Endothelial cell of umbilical vein (primary cell): ENCODE measurements around the gene CCDC167. TPM values are rescaled to one million over a fixed set of nuclear protein-coding genes. Genes with fewer than 3 reads are reported as not detected.

ENCODE experiments used
- BruUV-seq: library from RNA; stranded (reverse); fragments of 400-500 nt; replicated peaks from 2 replicates; lab custom pipeline; 2021; lab: Mats Ljungman, UMichigan
- CTCF ChIA-PET: fragments of 300-600, 350-600 bp; sonication (Branson Sonifier 250); formaldehyde crosslinking; loops from one replicate; lab custom pipeline; 2021; ENCODE audit warnings: antibody characterized with exemption, inconsistent platforms; lab: Charles Lee
- POLR2A ChIA-PET: fragments of 300-600, 350-600 bp; sonication (Branson Sonifier 250); formaldehyde crosslinking; loops from one replicate; lab custom pipeline; 2021; ENCODE audit warnings: antibody characterized with exemption, inconsistent platforms; lab: Charles Lee
- DNase-seq: peaks from one replicate; pipeline ENCODE4 v3.0.0-alpha.2; 2011; ENCODE audit warnings: low read depth, low spot score
- FAIRE-seq: peaks from 2 replicates; lab custom pipeline; 2011; peaks lifted over from hg19 to GRCh38; lab: Jason Lieb, UNC
- H2AFZ ChIP-seq: 2 replicates; pipeline ENCODE4 v1.6.0; 2012; ENCODE audit warnings: low read depth, low read length, control low read depth, inconsistent platforms
- H3K27ac ChIP-seq: 2 replicates; pipeline ENCODE4 v1.5.1; 2011; ENCODE audit warnings: low read depth, mild to moderate bottlenecking, control low read depth, low read length, moderate library complexity; ENCODE audit not compliant: insufficient read depth
- H3K27me3 ChIP-seq, 2 experiments: 2 replicates each; pipeline versions ENCODE4 v1.6.0 to v1.6.1; 2011; ENCODE audit warnings: low read length in 2 of 2, mixed read lengths in 1 of 2; ENCODE audit not compliant: control insufficient read depth in 2 of 2, insufficient read depth in 2 of 2
- H3K36me3 ChIP-seq, 2 experiments: 2 replicates in 1 of 2; 3 replicates in 1 of 2; pipeline ENCODE4 v1.5.1; 2011; ENCODE audit warnings: low read length in 2 of 2, mild to moderate bottlenecking in 1 of 2, moderate library complexity in 1 of 2; ENCODE audit not compliant: control insufficient read depth in 2 of 2, insufficient read depth in 2 of 2; ENCODE audit errors: extremely low read depth in 1 of 2
- H3K4me1 ChIP-seq: 3 replicates; pipeline ENCODE4 v1.5.1; 2011; ENCODE audit warnings: mild to moderate bottlenecking, low read length; ENCODE audit not compliant: control insufficient read depth, insufficient read depth; ENCODE audit errors: extremely low read depth
- H3K4me2 ChIP-seq: 2 replicates; pipeline ENCODE4 v1.6.1; 2011; ENCODE audit warnings: low read length, control low read depth, mixed read lengths; ENCODE audit not compliant: insufficient read depth
- H3K4me3 ChIP-seq, 3 experiments: fragments of 200-600 bp in 1 of 3; sonication (generic), shearing (Covaris generic) in 1 of 3; replicated peaks in 1 of 3; 2 replicates each; pipeline ENCODE4 v1.5.1; 2011 to 2016; ENCODE audit warnings: control low read depth in 3 of 3, low read length in 3 of 3, mild to moderate bottlenecking in 2 of 3, inconsistent platforms in 1 of 3, low read depth in 1 of 3, moderate library complexity in 1 of 3; ENCODE audit not compliant: insufficient read depth in 1 of 3
- H3K79me2 ChIP-seq: 2 replicates; pipeline ENCODE4 v1.6.0; 2012; ENCODE audit warnings: low read length, inconsistent platforms; ENCODE audit not compliant: control insufficient read depth, insufficient read depth
- H3K9ac ChIP-seq: replicated peaks from 2 replicates; pipeline ENCODE3; 2011; ENCODE audit warnings: low read length, control low read depth; ENCODE audit not compliant: insufficient read depth; ENCODE audit errors: extremely low read depth
- H3K9me1 ChIP-seq: replicated peaks from 3 replicates; pipeline ENCODE4 v1.6.0; 2011; ENCODE audit warnings: mild to moderate bottlenecking, low read length; ENCODE audit not compliant: control insufficient read depth, insufficient read depth; ENCODE audit errors: extremely low read depth
- H3K9me3 ChIP-seq: replicated peaks from 2 replicates; pipeline ENCODE4 v1.5.1; 2012; ENCODE audit warnings: low read length, inconsistent platforms; ENCODE audit not compliant: control insufficient read depth, insufficient read depth
- H4K20me1 ChIP-seq: replicated peaks from 2 replicates; pipeline ENCODE3; 2011; ENCODE audit warnings: mild to moderate bottlenecking, low read length; ENCODE audit not compliant: control insufficient read depth, insufficient read depth; ENCODE audit errors: extremely low read depth
- CTCF ChIP-seq, 2 donors: IDR thresholded peaks; 1 replicate in 1 of 2; 2 replicates in 1 of 2; pipeline ENCODE4 v1.5.1; 2011; ENCODE audit warnings: low read length in 2 of 2, mild to moderate bottlenecking in 2 of 2, moderate library complexity in 2 of 2, control low read depth in 1 of 2, inconsistent platforms in 1 of 2, low read depth in 1 of 2; ENCODE audit not compliant: insufficient read depth in 1 of 2; ENCODE audit errors: extremely low read depth in 1 of 2
- EZH2 ChIP-seq: IDR thresholded peaks from 2 replicates; pipeline ENCODE4 v1.6.1; 2012; ENCODE audit warnings: borderline replicate concordance, low read depth, mild to moderate bottlenecking, moderate library complexity, low read length, inconsistent platforms; ENCODE audit not compliant: severe bottlenecking
- FOS ChIP-seq: IDR thresholded peaks from 2 replicates; pipeline ENCODE4 v1.6.1; 2011; ENCODE audit warnings: mild to moderate bottlenecking, low read length, moderate library complexity, borderline replicate concordance; ENCODE audit not compliant: insufficient read depth
- GATA2 ChIP-seq: IDR thresholded peaks from 2 replicates; pipeline ENCODE4 v1.7.0; 2011; ENCODE audit warnings: low read depth, mild to moderate bottlenecking, moderate library complexity, mixed read lengths, low read length; ENCODE audit not compliant: insufficient read length, insufficient read depth
- JUN ChIP-seq: IDR thresholded peaks from 2 replicates; pipeline ENCODE4 v1.6.1; 2011; ENCODE audit warnings: borderline replicate concordance, low read depth; ENCODE audit not compliant: insufficient read length, insufficient read depth
- MAX ChIP-seq: IDR thresholded peaks from 2 replicates; pipeline ENCODE4 v1.6.1; 2011; ENCODE audit not compliant: insufficient read depth, insufficient read length
- MYC ChIP-seq: IDR thresholded peaks from one replicate; pipeline ENCODE4 v1.6.1; 2011; ENCODE audit warnings: mild to moderate bottlenecking, low read depth, low read length
- POLR2A ChIP-seq: IDR thresholded peaks from 2 replicates; pipeline ENCODE4 v1.6.1; 2012; ENCODE audit warnings: low read depth, mild to moderate bottlenecking, control low read depth, low read length
- POLR2AphosphoS5 ChIP-seq: IDR thresholded peaks from 2 replicates; pipeline ENCODE4 v1.6.1; 2012; ENCODE audit warnings: low read depth, mild to moderate bottlenecking, control low read depth, low read length, moderate library complexity; ENCODE audit not compliant: insufficient read depth
- dilution Hi-C: fragments of 300-500 bp; cut with MboI; formaldehyde crosslinking; loops from one replicate; pipeline ENCODE4 v1.15.0; 2019; ENCODE audit warnings: low sequenced_read_pairs; ENCODE audit not compliant: extremely low pct_ligation_motif_present
- intact Hi-C: fragments of 100-400 bp; cut with micrococcal nuclease; formaldehyde crosslinking; loops from one replicate; pipeline ENCODE4 v1.10.0; 2022
- polyA plus RNA-seq, 4 experiments: library from polyadenylated mRNA; depleted of rRNA in 3 of 4; stranded (reverse) in 3 of 4; unstranded in 1 of 4; fragments of >200 nt; gene quantifications; 2 replicates each; pipeline versions ENCODE4 v1.2.1 to v1.2.3, GENCODE V29; 2011 to 2012; ENCODE audit warnings: missing spikeins in 1 of 4
- total RNA-seq: library from RNA; stranded (reverse); gene quantifications from 2 replicates; pipeline ENCODE4 v1.2.3, GENCODE V29; 2021

Gene CCDC167
- total and polyA plus RNA-seq, 2 donors (not counting 3 experiments of a cell fraction or from before 2014, with no cell fraction given): 46.6 to 105 TPM

GRCh38 chr6:37531026-37531425 is 31.3 kb upstream of the CCDC167 start:
- peaks cover 5% of the 10 kb centered on the region for H3K4me1 ChIP-seq
- ChIA-PET CTCF (interaction anchor here (1.3 to 1.4 kb wide), 2 partner anchors 17 to 35 kb away, joined by 3 to 6 read pairs; no protein-coding TSS in a partner anchor), POLR2A (no interaction called here)
- no peaks in the 10 kb centered on the region for H4K20me1 ChIP-seq
- H3K4me2 ChIP-seq: no peak overlapping the region
- no peaks in the 10 kb centered on the region for H3K79me2 ChIP-seq
- FAIRE-seq: no peak
- BruUV-seq: no TSS peak
- H3K27ac ChIP-seq: no peak overlapping the region
- intact Hi-C loops: no loop called here
- H3K9me3 ChIP-seq: no peaks in the 10 kb centered on the region
- no peak overlapping the region for H3K4me3 ChIP-seq
- no peak overlapping the region for H3K9ac ChIP-seq
- no peak overlapping the region for H2AFZ ChIP-seq
- no peaks in the 10 kb centered on the region for H3K36me3 ChIP-seq
- dilution Hi-C loops: no loop called here
- TF ChIP-seq MAX (no peak), MYC (no peak), EZH2 (no peak), POLR2AphosphoS5 (no peak), CTCF (IDR thresholded peaks at IDR 0.05; ENCODE audit: extremely low read depth in 1 of 2, insufficient read depth in 1 of 2, low read depth in 1 of 2, low read length in 2 of 2) (no peak), GATA2 (no peak), FOS (no peak), JUN (no peak), POLR2A (no peak)
- no peaks in the 10 kb centered on the region for H3K9me1 ChIP-seq
- no peak for DNase-seq
- H3K27me3 ChIP-seq: peaks cover 50 to 65% of the 10 kb centered on the region in 2 experiments
